EH (cell line): ENCODE measurements around the gene ADCY4.
A peak's percentile ranks its signal among the peaks of the same experiment; 100 is the strongest.

Experiments used
- DNase-seq: peaks from one replicate; pipeline ENCODE4 v3.0.0-alpha.2; 2015; ENCODE audit warnings: low read depth

ADCY4 gene

DNA sequence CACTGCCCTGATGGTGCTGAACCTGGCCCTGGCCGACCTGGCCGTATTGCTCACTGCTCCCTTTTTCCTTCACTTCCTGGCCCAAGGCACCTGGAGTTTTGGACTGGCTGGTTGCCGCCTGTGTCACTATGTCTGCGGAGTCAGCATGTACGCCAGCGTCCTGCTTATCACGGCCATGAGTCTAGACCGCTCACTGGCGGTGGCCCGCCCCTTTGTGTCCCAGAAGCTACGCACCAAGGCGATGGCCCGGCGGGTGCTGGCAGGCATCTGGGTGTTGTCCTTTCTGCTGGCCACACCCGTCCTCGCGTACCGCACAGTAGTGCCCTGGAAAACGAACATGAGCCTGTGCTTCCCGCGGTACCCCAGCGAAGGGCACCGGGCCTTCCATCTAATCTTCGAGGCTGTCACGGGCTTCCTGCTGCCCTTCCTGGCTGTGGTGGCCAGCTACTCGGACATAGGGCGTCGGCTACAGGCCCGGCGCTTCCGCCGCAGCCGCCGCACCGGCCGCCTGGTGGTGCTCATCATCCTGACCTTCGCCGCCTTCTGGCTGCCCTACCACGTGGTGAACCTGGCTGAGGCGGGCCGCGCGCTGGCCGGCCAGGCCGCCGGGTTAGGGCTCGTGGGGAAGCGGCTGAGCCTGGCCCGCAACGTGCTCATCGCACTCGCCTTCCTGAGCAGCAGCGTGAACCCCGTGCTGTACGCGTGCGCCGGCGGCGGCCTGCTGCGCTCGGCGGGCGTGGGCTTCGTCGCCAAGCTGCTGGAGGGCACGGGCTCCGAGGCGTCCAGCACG, 18.9 kb downstream of the ADCY4 start:
- no peak for DNase-seq

DNA sequence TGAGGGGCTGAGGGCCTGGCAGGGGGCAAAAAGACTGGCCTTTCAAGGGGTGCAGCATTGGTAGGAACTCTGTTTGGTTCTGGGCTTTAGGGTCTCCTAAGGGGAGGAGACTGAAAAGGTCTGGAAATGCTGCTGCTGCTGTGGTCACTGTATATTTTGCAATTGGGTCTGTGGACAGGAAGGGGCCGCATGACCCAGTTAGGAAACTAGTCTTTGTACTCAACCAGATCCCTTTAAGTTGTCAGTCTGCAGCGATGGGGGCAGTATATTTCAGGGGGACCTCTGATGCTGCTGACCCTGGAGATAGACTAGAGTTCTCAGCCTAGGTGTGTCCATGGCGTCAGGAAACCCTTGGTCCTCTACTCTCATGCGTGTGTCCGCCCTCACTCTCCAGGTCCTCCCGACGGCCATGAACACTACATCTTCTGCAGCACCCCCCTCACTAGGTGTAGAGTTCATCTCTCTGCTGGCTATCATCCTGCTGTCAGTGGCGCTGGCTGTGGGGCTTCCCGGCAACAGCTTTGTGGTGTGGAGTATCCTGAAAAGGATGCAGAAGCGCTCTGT, 19.5 kb downstream of the ADCY4 start:
- no peak for DNase-seq

DNA sequence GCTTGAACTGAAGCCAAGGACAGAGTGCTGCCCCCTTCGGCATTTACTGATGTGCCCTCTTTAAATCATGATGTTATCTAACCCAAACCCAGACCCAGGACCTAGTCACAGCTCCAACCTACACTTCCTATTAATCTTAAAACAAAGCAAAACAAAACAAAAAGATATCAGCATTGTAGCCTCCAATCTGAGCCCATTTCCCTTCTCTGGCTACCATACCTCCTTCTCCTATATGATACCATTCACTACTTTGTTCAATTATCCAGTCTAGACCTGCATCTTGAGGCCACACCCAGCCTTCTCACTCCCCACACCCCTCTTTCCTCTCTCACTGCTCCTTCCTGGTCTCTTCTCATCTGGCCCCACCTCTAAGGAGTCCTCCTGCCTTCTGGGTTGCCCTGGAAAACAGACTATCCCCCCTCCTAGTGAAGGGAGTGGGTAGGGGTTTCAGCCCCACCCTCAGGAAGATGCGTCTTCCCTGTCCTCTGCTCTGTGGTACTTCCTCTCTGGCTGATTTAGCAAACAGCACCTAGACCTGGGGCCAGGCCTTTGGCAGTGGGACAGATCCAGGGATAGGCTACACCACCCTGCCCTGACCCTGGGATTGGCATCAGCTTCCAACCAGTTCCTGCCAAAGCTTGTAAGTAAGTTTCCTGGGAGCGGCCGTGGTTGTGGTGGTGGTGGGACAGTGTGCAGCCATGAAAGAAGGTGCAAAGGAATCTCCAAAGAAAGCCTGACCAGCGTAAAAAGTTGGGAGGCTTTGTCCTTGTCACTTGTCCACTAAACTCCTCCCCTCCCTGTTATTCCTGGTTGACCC, 20.3 kb downstream of the ADCY4 start:
- DNase-seq = no peak

DNA sequence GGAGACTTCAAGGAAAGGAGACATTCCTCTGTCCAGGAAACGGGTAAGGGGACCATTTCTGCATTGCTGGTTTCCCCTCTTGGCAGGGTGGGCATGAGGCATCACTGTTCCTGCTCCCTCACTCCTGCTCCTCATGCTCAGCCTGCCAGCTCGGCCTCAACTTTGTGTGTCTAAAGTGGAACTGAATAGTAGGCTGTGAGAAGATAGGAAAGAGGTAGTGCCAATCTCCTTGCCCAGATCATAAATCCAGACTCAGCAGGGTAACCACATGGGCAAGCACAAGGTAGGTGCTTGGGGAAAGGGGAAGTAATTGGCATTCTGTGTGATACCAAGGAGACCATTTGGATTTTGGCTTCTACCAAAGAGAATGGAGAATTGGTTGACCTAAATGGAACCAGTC, 21.0 kb downstream of the ADCY4 start:
- DNase-seq = no peak

DNA sequence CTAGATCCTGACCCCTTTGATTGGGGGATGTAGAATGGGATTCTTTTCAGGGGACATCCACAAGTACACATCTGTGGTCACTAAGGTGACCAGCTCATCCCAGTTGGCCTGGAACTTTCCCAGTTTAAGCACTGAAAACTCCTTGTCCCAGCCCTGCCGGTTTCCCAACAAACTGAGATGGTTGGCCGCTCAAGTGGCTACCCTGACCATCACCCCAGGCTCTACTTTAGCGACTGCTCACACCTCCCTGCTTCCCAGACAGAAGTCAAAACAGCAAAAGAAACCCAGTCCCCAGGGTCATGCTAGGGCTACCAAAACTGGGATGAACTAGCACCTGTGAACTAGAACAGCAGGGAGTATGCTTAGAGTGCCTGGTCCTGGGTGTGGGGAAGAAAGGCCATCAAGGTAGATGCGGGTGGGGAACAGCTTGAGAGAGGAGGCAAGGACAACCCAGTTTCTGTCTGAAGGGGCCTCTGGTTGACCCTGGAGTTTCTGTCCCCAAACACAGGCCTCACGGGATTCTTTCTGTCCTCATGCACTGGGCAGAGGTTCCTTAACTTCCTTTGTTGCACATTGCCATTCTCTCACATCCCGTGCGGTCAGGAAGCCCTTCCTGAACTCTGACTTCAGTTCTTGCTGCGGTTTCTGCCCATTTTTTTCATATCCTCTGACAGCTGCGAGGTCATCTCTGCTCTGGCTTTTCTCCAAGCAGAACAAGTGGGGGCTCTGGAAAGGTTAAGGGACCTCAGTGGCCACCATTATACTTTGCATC, 21.9 kb downstream of the ADCY4 start:
- no peak for DNase-seq

DNA sequence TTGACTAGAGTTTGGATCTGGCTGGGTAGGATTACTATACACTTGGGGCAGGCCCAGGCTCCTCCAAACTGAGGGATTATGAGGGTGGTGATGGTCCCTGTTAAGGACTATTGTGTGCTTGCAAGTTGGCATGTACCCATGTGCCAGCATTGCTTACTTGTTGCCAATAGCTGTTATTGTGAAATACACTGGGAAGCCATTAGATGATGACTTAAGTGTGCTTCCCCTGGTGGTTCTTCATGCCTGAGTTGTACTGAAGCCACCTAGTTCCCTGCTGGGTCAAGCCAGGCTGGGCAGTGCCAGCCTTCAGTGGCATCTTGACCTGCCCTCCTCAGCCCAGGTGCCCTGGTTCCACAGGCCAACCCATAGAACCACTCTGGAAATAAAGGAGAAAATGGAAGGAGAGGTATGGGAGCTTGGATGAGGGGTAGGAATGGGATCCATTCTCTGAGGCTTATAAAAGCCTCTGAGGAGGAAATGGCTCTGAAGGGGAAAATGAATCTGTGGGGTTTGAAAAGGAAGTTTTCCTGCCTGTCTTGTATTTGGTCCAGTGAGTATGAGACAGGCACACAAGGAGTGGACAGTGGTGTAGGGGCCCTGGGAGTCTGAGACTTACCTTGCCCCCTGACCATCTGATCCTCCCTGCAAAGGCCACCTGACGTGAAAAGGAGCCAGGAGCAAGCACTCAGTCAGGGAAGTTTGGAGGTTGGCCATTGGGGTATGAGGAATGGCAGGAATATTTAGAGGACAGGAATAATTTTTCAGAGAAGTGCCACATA, 22.8 kb downstream of the ADCY4 start:
- peak; percentile 26 for DNase-seq

DNA sequence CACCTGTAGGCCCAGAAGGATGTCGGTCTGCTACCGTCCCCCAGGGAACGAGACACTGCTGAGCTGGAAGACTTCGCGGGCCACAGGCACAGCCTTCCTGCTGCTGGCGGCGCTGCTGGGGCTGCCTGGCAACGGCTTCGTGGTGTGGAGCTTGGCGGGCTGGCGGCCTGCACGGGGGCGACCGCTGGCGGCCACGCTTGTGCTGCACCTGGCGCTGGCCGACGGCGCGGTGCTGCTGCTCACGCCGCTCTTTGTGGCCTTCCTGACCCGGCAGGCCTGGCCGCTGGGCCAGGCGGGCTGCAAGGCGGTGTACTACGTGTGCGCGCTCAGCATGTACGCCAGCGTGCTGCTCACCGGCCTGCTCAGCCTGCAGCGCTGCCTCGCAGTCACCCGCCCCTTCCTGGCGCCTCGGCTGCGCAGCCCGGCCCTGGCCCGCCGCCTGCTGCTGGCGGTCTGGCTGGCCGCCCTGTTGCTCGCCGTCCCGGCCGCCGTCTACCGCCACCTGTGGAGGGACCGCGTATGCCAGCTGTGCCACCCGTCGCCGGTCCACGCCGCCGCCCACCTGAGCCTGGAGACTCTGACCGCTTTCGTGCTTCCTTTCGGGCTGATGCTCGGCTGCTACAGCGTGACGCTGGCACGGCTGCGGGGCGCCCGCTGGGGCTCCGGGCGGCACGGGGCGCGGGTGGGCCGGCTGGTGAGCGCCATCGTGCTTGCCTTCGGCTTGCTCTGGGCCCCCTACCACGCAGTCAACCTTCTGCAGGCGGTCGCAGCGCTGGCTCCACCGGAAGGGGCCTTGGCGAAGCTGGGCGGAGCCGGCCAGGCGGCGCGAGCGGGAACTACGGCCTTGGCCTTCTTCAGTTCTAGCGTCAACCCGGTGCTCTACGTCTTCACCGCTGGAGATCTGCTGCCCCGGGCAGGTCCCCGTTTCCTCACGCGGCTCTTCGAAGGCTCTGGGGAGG, 23.9 kb downstream of the ADCY4 start, which contains the start of gene LTB4R:
TSS of gene LTB4R (plus strand) at position 857 of the 959 bp plus-strand sequence. CDS start 4,150 bp downstream, outside the sequence.
- DNase-seq = peak; percentile 79

DNA sequence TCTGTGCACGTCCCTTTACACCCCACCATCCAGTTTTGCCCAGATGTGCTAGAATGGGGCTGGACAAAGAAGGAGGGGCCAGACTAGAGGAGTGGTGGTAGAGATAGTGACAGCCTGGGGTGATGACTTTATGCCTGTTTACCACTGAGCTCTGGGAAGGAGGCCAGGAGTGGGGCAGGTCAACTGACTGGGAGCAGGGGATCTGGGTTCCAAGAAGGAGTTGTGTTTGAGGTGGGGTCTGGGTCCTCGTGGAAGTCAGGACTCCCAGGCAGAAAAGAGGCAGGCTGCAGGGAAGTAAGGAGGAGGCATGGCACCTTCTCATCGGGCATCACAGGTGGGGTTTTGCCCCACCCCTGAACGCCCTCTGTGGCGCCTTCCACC, 24.6 kb downstream of the ADCY4 start:
- peak; percentile 17 for DNase-seq

DNA sequence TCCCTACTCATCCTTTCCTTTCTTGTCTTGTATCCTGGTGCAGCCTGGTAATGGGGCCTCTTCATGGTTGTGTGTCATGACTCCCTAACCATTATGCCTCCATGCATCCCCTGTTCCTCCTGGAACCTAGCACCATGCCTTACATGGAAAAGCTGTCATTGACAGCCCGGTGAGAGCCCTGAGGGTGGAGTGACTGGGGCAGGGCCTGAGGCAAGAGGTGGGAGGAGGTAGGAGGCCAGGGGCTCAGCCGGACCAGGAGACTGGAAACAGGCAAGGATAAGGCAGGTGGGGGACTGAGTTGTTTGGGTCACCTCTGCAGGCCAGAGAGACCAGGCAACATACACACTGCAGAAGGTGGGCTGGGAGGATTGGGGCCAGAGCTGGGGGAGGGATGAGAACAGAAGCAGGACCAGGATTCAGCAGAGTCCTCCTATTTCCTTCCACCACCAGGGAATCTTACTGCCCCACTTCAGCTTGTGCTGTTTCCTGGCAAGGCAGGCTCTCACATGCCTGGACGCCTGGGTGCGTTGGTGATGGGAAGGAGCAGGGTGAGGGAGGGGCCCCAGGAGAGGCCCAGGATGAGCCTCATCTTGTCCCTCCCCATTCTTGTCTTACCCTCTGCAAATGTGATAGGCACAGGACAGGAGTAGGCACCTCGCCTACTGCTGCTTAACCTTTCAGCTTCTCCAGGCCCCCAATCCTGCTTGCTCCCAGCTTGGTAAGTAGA, 25.2 kb downstream of the ADCY4 start, which contains the start of gene LTB4R2:
TSS of gene LTB4R2 (plus strand) at position 603 of the 727 bp plus-strand sequence. CDS start 525 bp downstream, outside the sequence.
- DNase-seq = no peak

DNA sequence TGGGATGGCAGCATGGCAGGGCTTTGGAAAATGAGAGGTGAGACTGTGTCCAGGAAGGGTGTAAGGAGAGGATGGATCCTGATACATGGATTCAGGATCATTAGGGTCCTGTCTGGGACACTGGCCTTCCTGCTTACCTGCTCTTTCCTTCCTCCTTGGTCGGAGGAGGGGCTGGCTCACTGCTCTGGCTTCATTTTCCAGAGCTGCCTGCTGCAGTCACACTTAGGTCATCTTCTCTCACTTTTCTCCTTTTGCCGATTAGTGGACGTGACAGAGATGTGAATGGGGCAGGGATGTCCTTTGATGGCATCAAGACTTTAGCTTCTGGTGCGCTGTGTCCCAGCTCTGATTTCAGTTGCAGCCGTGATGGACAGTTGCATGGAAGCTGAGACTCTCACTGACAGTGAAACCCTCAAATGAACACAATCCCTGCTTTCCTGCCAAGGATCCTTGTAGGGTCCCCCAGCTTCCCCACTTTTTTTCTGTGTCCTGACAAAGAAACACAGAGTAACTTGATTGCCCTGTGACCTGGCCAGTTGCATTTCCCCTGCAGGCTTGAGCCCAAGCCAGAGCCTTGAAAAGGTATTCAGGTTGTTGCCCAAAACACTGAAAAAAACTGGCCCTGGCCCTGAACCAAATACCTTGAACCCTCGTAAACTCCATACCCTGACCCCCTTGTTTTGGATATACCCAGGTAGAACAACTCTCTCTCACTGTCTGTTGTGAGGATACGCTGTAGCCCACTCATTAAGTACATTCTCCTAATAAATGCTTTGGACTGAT, 26.3 kb downstream of the ADCY4 start:
- no peak for DNase-seq

DNA sequence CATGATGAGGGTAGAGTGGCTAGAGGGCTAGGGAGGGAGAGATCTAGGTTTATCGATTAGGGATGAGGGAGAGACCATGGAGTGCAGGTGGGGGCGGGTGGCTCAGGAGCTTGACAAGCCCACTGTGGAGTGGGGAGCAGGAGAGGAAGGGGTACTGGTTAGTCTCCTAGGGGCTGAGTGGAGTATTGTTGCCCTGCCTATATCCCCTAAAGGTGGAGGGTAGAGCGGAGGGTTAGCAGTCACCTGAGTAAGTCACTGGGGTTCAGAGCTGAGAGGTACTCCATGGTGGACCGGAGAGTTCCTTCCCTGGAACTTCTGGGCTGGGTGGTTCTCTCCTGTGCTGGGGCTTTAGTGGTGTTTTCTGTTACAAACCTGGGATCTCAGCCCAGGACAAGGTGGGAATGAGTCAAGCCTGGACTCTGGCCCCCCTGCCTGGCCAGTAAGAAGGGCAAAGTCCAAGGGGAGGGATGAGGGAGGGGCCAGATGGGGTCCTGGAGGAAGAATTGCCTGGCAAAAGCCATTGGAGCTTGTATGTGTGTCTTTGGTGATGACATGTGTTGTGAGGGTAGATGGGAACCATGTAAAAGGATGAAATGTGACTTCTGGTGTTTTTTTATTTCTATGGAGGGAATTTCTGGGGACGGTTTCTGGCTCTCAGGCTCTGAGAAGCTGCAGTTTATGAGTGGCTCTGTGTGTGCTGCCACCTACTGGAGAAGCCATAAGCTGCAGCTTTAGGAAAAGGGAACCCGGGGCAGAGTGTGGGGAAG, 27.1 kb downstream of the ADCY4 start, which contains the start of gene CIDEB:
TSS of gene CIDEB (minus strand) at position 403 of the 767 bp plus-strand sequence. CDS start at position 284, 119 bp downstream.
- peak; percentile 67 for DNase-seq

DNA sequence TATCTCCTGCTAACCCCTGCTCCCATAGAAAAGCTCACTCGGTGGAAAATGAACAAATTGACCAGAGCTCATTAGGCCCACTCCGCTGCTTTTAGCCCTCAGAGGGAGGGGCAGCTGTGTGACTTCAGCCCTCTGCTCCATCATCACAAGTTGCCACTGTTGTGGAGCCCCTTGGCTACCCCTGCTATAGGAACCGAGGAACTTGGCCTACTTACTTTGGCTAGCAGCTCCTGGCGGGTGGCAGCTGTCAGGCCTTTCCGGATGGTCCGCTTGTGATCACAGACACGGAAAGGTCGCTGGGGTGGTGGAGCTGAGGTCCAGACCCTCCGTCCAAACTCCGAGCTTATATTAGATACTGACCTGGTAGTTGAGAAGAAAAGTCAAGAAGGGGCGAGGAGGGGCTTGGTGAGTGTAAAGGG, 27.7 kb downstream of the ADCY4 start:
- no peak for DNase-seq

DNA sequence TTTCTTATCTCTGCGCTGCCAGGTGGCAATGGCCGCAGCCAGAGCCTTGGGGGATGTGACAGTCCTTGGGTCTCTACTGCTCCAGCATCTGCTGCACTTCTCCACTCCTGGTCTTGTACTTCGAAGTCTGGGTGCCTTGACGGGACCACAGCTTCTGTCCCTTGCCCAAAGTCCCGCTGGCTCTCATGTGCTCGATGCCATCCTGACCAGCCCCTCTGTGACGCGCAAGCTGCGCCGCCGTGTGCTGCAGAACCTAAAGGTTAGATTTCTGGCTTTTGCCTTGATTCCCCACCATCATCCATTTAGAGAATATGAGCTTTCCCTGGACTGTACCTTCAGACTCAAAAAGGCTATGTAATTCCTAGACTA, 30.9 kb downstream of the ADCY4 start:
- no peak for DNase-seq

DNA sequence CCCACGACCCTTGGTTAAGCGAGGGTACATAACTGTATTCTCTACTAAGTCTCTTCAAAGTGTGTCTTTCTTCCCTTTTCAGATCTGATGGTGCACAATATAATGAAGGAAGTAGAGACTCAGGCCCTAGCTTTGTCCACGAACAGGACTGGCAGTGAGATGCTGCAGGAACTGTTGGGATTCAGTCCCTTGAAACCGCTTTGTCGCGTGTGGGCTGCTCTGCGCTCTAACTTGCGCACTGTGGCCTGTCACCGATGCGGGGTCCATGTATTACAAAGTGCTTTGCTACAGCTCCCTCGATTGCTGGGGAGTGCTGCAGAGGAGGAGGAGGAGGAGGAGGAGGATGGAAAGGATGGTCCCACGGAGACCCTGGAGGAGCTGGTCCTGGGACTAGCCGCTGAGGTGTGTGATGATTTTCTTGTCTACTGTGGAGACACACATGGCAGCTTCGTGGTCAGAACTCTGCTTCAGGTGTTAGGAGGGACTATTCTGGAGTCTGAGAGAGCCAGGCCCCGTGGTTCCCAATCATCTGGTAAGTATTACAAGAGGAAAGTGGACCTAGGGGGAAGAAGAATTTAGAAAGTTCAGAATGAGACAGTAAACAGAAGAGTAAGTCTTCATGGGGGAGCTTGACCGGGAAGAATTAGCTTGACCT, 34.4 kb downstream of the ADCY4 start:
- DNase-seq = no peak

DNA sequence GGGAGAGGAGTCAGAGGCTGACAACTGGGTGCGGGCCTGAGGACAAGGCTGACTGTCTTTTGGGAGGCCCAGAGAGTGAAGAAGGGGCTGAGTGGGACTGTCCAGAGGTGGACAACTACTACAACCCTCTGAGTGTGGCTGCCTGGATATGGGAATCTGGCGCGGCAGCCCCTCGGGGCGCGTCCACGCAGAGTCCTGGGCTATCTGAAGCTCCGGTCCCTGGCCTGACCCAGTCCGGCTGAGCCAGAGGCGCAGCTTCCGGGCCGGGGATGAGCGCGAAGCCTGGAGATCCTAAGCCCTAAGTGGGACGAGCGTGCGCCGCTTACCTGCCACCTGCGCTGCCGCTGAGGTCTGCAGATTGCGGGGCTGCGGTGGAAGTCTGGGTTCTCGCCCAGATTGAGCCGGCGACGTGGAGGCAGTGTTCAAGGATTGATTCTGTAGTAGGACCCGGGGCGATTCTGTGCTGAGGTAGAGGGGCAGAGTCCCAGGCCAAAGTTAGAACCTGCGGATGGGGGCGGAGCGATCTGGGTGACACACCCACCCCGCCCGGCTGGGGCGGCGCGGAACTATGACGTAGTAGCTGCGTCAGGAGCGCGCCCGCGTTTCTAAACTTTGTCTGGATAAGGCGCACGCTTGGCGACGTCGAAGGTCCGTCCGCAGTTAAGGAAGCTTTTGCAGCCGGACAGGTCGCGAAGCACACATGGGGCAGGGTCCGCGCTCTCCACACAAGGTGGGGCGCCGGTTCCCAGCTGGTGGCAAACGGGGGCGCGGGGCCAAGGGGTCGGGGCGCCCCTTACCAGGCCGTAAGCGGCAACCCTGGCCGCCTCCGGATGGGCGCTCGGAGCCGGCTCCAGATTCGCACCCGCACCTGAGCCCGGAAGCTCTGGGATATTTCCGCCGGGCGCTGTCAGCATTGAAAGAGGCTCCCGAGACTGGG, 35.3 kb downstream of the ADCY4 start, which contains the start of the genes DHRS1 and NOP9:
TSS of gene DHRS1 (minus strand) at position 526 of the 937 bp plus-strand sequence. CDS start 674 bp downstream, outside the sequence.
TSS of gene NOP9 (plus strand) at position 596 of the 937 bp plus-strand sequence. CDS start at position 701, 105 bp downstream.
- peak; percentile 84 for DNase-seq

DNA sequence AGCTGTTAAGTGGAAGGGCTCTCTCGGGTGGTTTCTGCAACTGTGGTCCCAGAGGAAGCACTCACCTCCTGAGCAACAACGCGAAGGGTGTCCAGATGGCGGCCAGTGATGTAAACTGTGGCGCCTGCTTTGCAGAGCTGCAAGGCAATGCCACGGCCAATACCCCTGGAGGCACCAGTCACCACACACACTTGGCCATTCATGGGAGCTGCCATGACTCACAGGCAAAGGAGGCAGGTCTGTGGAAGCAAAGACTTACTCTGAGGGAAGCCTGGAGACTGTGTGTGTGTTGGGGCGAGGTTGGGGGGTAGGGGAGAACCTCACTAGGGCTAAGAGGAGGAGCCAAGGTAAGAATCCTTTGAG, 36.0 kb downstream of the ADCY4 start:
- DNase-seq = peak; percentile 86
